Vagina (tissue), 2 donors: Measurements from ENCODE around the gene OR13C9. TPM values are rescaled to one million over a fixed set of nuclear protein-coding genes. Genes with fewer than 3 reads are reported as not detected.
"Not testable (repeated sequence)": the region's sequence is repeated elsewhere in the genome, so short reads cannot be mapped to it uniquely, and the experiment has no call there.

ENCODE experiments used
- DNase-seq, 2 donors: peaks; one replicate each; pipeline ENCODE4 v3.0.0-alpha.2; 2017; ENCODE audit errors: extremely low spot score in 2 of 2
- H3K27ac ChIP-seq: fragments of 200-600 bp; sonication (generic); one replicate; pipeline ENCODE4 v1.5.1; 2019
- H3K27me3 ChIP-seq: fragments of 200-600 bp; sonication (generic); one replicate; pipeline ENCODE4 v1.5.1; 2019
- H3K36me3 ChIP-seq, 2 donors: fragments of 200-600 bp; sonication (generic); one replicate each; pipeline ENCODE4 v1.5.1; 2017 to 2019
- H3K4me1 ChIP-seq: fragments of 200-600 bp; sonication (generic); one replicate; pipeline ENCODE4 v1.5.1; 2019
- H3K4me3 ChIP-seq, 2 donors: fragments of 200-600 bp; sonication (generic); 1 replicate in 1 of 2; 2 replicates in 1 of 2; pipeline ENCODE4 v1.5.1; 2016 to 2019
- H3K9me3 ChIP-seq: fragments of 200-600 bp; sonication (generic); one replicate; pipeline ENCODE4 v1.5.1; 2019
- POLR2A ChIP-seq, 2 donors: fragments of 450-650 bp; IDR thresholded peaks; one replicate each; pipeline ENCODE4 v1.6.1; 2017; ENCODE audit warnings: antibody characterized with exemption in 2 of 2, mild to moderate bottlenecking in 2 of 2, moderate library complexity in 2 of 2
- POLR2AphosphoS5 ChIP-seq, 2 donors: sonication (generic); formaldehyde crosslinking; IDR thresholded peaks; one replicate each; pipeline ENCODE4 v1.9.0; 2017; ENCODE audit warnings: antibody characterized with exemption in 2 of 2, mild to moderate bottlenecking in 2 of 2, low read depth in 1 of 2; ENCODE audit not compliant: insufficient read depth in 1 of 2
- intact Hi-C: fragments of 100-400 bp; cut with DNase I; formaldehyde crosslinking; loops from one replicate; pipeline ENCODE4 v1.15.1; 2023
- total RNA-seq: library from RNA; depleted of rRNA; stranded (reverse); fragments of >200 nt; gene quantifications from one replicate; pipeline ENCODE4 v1.2.3, GENCODE V29; 2016
- TF ChIP-seq, protein P1 (sequence below), 3 experiments: fragments of 450-650 bp in 2 of 3; fragments of 200-600 bp in 1 of 3; sonication (generic) in 1 of 3; IDR thresholded peaks; one replicate each; pipeline ENCODE4 v1.5.1; 2017 to 2019; ENCODE audit warnings: antibody characterized with exemption in 3 of 3, mild to moderate bottlenecking in 2 of 3, moderate library complexity in 2 of 3

Gene OR13C9
- total RNA-seq, 1 donor from 2014 or later, result not detected

DNA sequence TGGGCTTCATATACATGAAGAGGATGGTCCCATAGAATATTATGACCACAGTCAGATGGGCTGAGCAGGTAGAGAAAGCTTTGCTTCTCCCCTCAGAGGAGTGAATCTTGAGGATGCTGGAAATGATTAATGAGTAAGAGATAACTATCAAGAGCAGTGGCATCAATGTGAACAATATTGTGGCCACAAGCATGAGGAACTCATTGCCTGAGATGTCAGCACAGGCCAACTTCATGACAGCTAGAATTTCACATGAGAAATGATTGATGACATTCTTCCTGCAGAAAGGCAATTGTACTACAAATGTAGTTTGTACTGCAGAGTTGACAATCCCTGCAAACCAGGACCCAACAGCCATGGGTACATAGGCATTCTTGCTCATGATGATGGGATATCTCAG is 586 bp downstream of the OR13C9 start:
- no peak overlapping the region for H3K27ac ChIP-seq
- intact Hi-C loops, result no loop called here
- no peaks in the 10 kb centered on the region for H3K36me3 ChIP-seq
- DNase-seq, result no peak
- TF ChIP-seq POLR2A (IDR thresholded peaks at IDR 0.05) (no peak), POLR2AphosphoS5 (IDR thresholded peaks at IDR 0.05; ENCODE audit: insufficient read depth in 1 of 2, low read depth in 1 of 2) (no peak)
- TF ChIP-seq, protein P1, sequence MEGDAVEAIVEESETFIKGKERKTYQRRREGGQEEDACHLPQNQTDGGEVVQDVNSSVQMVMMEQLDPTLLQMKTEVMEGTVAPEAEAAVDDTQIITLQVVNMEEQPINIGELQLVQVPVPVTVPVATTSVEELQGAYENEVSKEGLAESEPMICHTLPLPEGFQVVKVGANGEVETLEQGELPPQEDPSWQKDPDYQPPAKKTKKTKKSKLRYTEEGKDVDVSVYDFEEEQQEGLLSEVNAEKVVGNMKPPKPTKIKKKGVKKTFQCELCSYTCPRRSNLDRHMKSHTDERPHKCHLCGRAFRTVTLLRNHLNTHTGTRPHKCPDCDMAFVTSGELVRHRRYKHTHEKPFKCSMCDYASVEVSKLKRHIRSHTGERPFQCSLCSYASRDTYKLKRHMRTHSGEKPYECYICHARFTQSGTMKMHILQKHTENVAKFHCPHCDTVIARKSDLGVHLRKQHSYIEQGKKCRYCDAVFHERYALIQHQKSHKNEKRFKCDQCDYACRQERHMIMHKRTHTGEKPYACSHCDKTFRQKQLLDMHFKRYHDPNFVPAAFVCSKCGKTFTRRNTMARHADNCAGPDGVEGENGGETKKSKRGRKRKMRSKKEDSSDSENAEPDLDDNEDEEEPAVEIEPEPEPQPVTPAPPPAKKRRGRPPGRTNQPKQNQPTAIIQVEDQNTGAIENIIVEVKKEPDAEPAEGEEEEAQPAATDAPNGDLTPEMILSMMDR (IDR thresholded peaks at IDR 0.05), result no peak
- H3K4me3 ChIP-seq, result no peak overlapping the region
- no peaks in the 10 kb centered on the region for H3K9me3 ChIP-seq
- H3K27me3 ChIP-seq, result no peaks in the 10 kb centered on the region
- no peaks in the 10 kb centered on the region for H3K4me1 ChIP-seq

GRCh38 chr9:104611213-104611612 is 6.8 kb downstream of the OR13C9 start:
- no peaks in the 10 kb centered on the region for H3K4me1 ChIP-seq
- no peak for DNase-seq
- H3K9me3 ChIP-seq, result no peaks in the 10 kb centered on the region
- no peak overlapping the region for H3K27ac ChIP-seq
- H3K27me3 ChIP-seq, result no peaks in the 10 kb centered on the region
- TF ChIP-seq POLR2AphosphoS5 (IDR thresholded peaks at IDR 0.05; ENCODE audit: insufficient read depth in 1 of 2, low read depth in 1 of 2) (no peak), POLR2A (IDR thresholded peaks at IDR 0.05) (no peak)
- TF ChIP-seq, protein P1 (IDR thresholded peaks at IDR 0.05), result no peak
- no peaks in the 10 kb centered on the region for H3K36me3 ChIP-seq
- H3K4me3 ChIP-seq, result no peak overlapping the region
- intact Hi-C loops, result no loop called here

GRCh38 chr9:104608336-104608735 is 9.7 kb downstream of the OR13C9 start:
- H3K36me3 ChIP-seq, result no peaks in the 10 kb centered on the region
- DNase-seq, result no peak
- H3K4me1 ChIP-seq, result no peaks in the 10 kb centered on the region

GRCh38 chr9:104606152-104606551 is 11.9 kb downstream of the OR13C9 start:
- TF ChIP-seq POLR2A (IDR thresholded peaks at IDR 0.05) (no peak), POLR2AphosphoS5 (IDR thresholded peaks at IDR 0.05; ENCODE audit: insufficient read depth in 1 of 2, low read depth in 1 of 2) (no peak)
- TF ChIP-seq, protein P1 (IDR thresholded peaks at IDR 0.05), result no peak
- H3K4me3 ChIP-seq, result no peak overlapping the region
- DNase-seq, result no peak
- H3K27ac ChIP-seq, result no peak overlapping the region
- no peaks in the 10 kb centered on the region for H3K9me3 ChIP-seq
- intact Hi-C loops, result no loop called here
- no peaks in the 10 kb centered on the region for H3K27me3 ChIP-seq
- no peaks in the 10 kb centered on the region for H3K4me1 ChIP-seq
- H3K36me3 ChIP-seq, result no peaks in the 10 kb centered on the region

More at GRCh38 chr9:104608336-104608735, 9.7 kb downstream of the OR13C9 start:
- H3K9me3 ChIP-seq, result no peaks in the 10 kb centered on the region
- H3K27me3 ChIP-seq, result no peaks in the 10 kb centered on the region
- TF ChIP-seq, protein P1 (IDR thresholded peaks at IDR 0.05), result no peak
- no peak for TF ChIP-seq POLR2A (IDR thresholded peaks at IDR 0.05)
- no peak for TF ChIP-seq POLR2AphosphoS5 (IDR thresholded peaks at IDR 0.05; ENCODE audit: insufficient read depth in 1 of 2, low read depth in 1 of 2)
- intact Hi-C loops, result no loop called here
- no peak overlapping the region for H3K4me3 ChIP-seq
- H3K27ac ChIP-seq, result no peak overlapping the region

DNA sequence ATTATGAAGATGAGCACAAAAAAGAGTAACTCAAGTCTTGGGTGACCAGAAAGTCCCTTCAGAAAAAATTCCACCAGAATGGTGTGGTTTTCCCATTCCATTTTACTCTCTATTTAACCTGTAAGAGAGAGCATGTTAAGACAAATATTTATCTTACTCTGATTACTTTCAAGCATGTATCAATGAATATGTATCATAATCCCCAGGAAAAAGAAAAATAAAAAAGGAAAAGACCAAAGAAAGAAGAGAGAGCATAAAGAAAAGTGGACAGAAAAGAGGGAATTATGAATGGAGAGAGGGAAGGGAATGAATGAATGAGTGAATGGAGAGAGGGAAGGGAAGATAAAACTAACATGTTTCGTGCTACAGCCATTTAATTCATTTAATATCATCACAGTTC is 12.5 kb downstream of the OR13C9 start, which contains the start of gene OR13C2:
Gene OR13C2, minus strand, starts transcription at position 101 of the 400 bp plus-strand sequence. Its CDS starts 0 bp downstream, at position 101.
- H3K4me3 ChIP-seq, H3K27me3 ChIP-seq, DNase-seq, H3K36me3 ChIP-seq, H3K4me1 ChIP-seq, H3K27ac ChIP-seq, H3K9me3 ChIP-seq, intact Hi-C loops: not testable (repeated sequence)
